OCI-LY3 (cell line): Measurements from ENCODE around the gene TMEM51.

Source experiments
- H2AFZ ChIP-seq: fragments of 200-600, 300-600 bp; shearing (Covaris generic); 2 replicates; pipeline ENCODE4 v1.6.0; 2014; ENCODE audit warnings: antibody characterized with exemption, low read depth, low read length
- H3K27ac ChIP-seq: fragments of 200-600, 300-600 bp; sonication (generic); 2 replicates; pipeline ENCODE4 v1.5.1; 2014; ENCODE audit warnings: mild to moderate bottlenecking, low read length, moderate library complexity, mixed read lengths
- H3K27me3 ChIP-seq: fragments of 200-600, 300-600 bp; sonication (generic); 2 replicates; pipeline ENCODE4 v1.6.1; 2014; ENCODE audit warnings: low read depth, low read length, mixed read lengths
- H3K36me3 ChIP-seq: fragments of 200-600, 300-600 bp; sonication (generic); replicated peaks from 2 replicates; pipeline ENCODE3; 2014; ENCODE audit warnings: low read depth, low read length, mixed read lengths
- H3K4me1 ChIP-seq: fragments of 300-600, 200-600 bp; sonication (generic); 2 replicates; pipeline ENCODE4 v1.6.1; 2014; ENCODE audit warnings: low read length, mixed read lengths
- H3K4me2 ChIP-seq: fragments of 200-600, 300-600 bp; sonication (generic); 2 replicates; pipeline ENCODE4 v1.6.1; 2014; ENCODE audit warnings: low read length, mixed read lengths
- H3K4me3 ChIP-seq: fragments of 300-600, 200-600 bp; sonication (generic); 2 replicates; pipeline ENCODE4 v1.5.1; 2014; ENCODE audit warnings: antibody characterized with exemption, mild to moderate bottlenecking, low read length, moderate library complexity
- H3K79me2 ChIP-seq: fragments of 300-600, 200-600 bp; shearing (Covaris generic); 2 replicates; pipeline ENCODE4 v1.6.1; 2014; ENCODE audit warnings: mild to moderate bottlenecking, low read length, mixed read lengths
- H3K9ac ChIP-seq: fragments of 300-600, 200-600 bp; shearing (Covaris generic); 2 replicates; pipeline ENCODE4 v1.6.0; 2014; ENCODE audit warnings: mild to moderate bottlenecking, low read length, moderate library complexity
- H3K9me3 ChIP-seq: fragments of 200-600, 300-600 bp; shearing (Covaris generic); 2 replicates; pipeline ENCODE4 v1.6.1; 2014; ENCODE audit warnings: low read length, mixed read lengths; ENCODE audit not compliant: insufficient read depth
- H4K20me1 ChIP-seq: fragments of 200-600, 300-600 bp; sonication (generic); 2 replicates; pipeline ENCODE4 v1.6.1; 2016; ENCODE audit warnings: low read length, mixed read lengths; ENCODE audit not compliant: insufficient read depth
- CTCF ChIP-seq: fragments of 200-600, 300-600 bp; sonication (generic); IDR thresholded peaks from 2 replicates; pipeline ENCODE4 v1.5.1; 2014; ENCODE audit warnings: antibody characterized with exemption, low read length, low read depth
- EZH2phosphoT487 ChIP-seq: fragments of 200-600 bp; shearing (Covaris generic); IDR thresholded peaks from 2 replicates; pipeline ENCODE4 v1.6.1; 2018; ENCODE audit warnings: antibody characterized with exemption, mixed run types, low read depth

TMEM51 gene

GRCh38 chr1:15139654-15140350, 13.7 kb upstream of the TMEM51 start:
- no peak overlapping the region for H3K9ac ChIP-seq
- no peak overlapping the region for H3K4me3 ChIP-seq
- H3K27ac ChIP-seq = no peak overlapping the region
- no peaks in the 10 kb centered on the region for H4K20me1 ChIP-seq
- H3K9me3 ChIP-seq = no peaks in the 10 kb centered on the region
- H2AFZ ChIP-seq = no peak overlapping the region
- no peaks in the 10 kb centered on the region for H3K4me1 ChIP-seq
- no peak for TF ChIP-seq EZH2phosphoT487
- no peak for TF ChIP-seq CTCF
- H3K79me2 ChIP-seq = no peaks in the 10 kb centered on the region
- no peaks in the 10 kb centered on the region for H3K27me3 ChIP-seq
- H3K4me2 ChIP-seq = no peak overlapping the region
- H3K36me3 ChIP-seq = no peaks in the 10 kb centered on the region

- H3K9me3 ChIP-seq = no peaks in the 10 kb centered on the region
- no peaks in the 10 kb centered on the region for H4K20me1 ChIP-seq
- H3K4me1 ChIP-seq = peaks cover 3% of the 10 kb centered on the region; the same call in 1 of the 2 replicates
- no peak for TF ChIP-seq EZH2phosphoT487
- TF ChIP-seq CTCF = no peak
- no peak overlapping the region for H3K4me3 ChIP-seq
- no peaks in the 10 kb centered on the region for H3K27me3 ChIP-seq
- no peak overlapping the region for H3K27ac ChIP-seq
- no peaks in the 10 kb centered on the region for H3K36me3 ChIP-seq
- no peak overlapping the region for H3K4me2 ChIP-seq
- H3K79me2 ChIP-seq = no peaks in the 10 kb centered on the region
- H2AFZ ChIP-seq = no peak overlapping the region
- no peak overlapping the region for H3K9ac ChIP-seq
Observed at GRCh38 chr1:15141935-15142539, 11.5 kb upstream of the TMEM51 start.

- H3K27ac ChIP-seq = no peak overlapping the region
- no peak overlapping the region for H3K4me3 ChIP-seq
- no peaks in the 10 kb centered on the region for H4K20me1 ChIP-seq
- no peaks in the 10 kb centered on the region for H3K79me2 ChIP-seq
- peaks cover under 1% of the 10 kb centered on the region; the same call in 1 of the 2 replicates for H3K27me3 ChIP-seq
- no peak overlapping the region for H3K9ac ChIP-seq
- peaks cover 5% of the 10 kb centered on the region; the same call in 1 of the 2 replicates for H3K4me1 ChIP-seq
- no peaks in the 10 kb centered on the region for H3K9me3 ChIP-seq
- H2AFZ ChIP-seq = no peak overlapping the region
- H3K36me3 ChIP-seq = no peaks in the 10 kb centered on the region
- H3K4me2 ChIP-seq = no peak overlapping the region
- TF ChIP-seq EZH2phosphoT487 = no peak
- TF ChIP-seq CTCF = no peak
Observed at GRCh38 chr1:15145327-15145726, 8.2 kb upstream of the TMEM51 start.

- Histone ChIP-seq H3K4me3 (no peak overlapping the region), H3K27ac (no peak overlapping the region), H3K4me1 (peaks cover 5% of the 10 kb centered on the region; the same call in 1 of the 2 replicates), H2AFZ (no peak overlapping the region), H3K4me2 (no peak overlapping the region), H3K36me3 (no peaks in the 10 kb centered on the region), H3K79me2 (no peaks in the 10 kb centered on the region), H3K9ac (no peak overlapping the region), H4K20me1 (no peaks in the 10 kb centered on the region), H3K9me3 (no peaks in the 10 kb centered on the region), H3K27me3 (peaks cover 8% of the 10 kb centered on the region; the same call in 1 of the 2 replicates)
- no peak for TF ChIP-seq EZH2phosphoT487
- no peak for TF ChIP-seq CTCF
Observed at GRCh38 chr1:15146142-15146680, 7.3 kb upstream of the TMEM51 start.
